B cell (primary cell): Measurements from ENCODE around the gene FOXL2NB. TPM values are rescaled to one million over a fixed set of nuclear protein-coding genes. Genes with fewer than 3 reads are reported as not detected.

ENCODE experiments used
- ATAC-seq: fragments of 200-7000 bp; cut with Tn5 transposase; one replicate; pipeline ENCODE4 v1.10.0; 2021; ENCODE audit warnings: low read depth, mild to moderate bottlenecking, moderate number of reproducible peaks, moderate library complexity
- CTCF ChIA-PET: fragments of 350-600 bp; sonication (Branson Sonifier 250); formaldehyde crosslinking; loops from one replicate; lab custom pipeline; 2021; ENCODE audit warnings: antibody characterized with exemption, inconsistent platforms; lab: Charles Lee
- POLR2A ChIA-PET: fragments of 350-600 bp; sonication (Branson Sonifier 250); formaldehyde crosslinking; loops from one replicate; lab custom pipeline; 2021; ENCODE audit warnings: antibody characterized with exemption; lab: Charles Lee
- DNase-seq: peaks from one replicate; pipeline ENCODE4 v3.0.0; 2013
- H2AFZ ChIP-seq: 2 replicates; pipeline ENCODE4 v1.6.1; 2012; ENCODE audit warnings: mild to moderate bottlenecking, low read depth, low read length; ENCODE audit not compliant: insufficient read depth, poor library complexity, severe bottlenecking
- H3K27ac ChIP-seq, 2 donors: 1 replicate in 1 of 2; 2 replicates in 1 of 2; pipeline ENCODE4 v1.5.1; 2012 to 2013; ENCODE audit warnings: low read length in 2 of 2, mild to moderate bottlenecking in 2 of 2, moderate library complexity in 1 of 2
- H3K27me3 ChIP-seq, 4 experiments: fragments of 200-600 bp in 1 of 4; sonication (generic) in 1 of 4; replicated peaks in 1 of 4; 1 replicate in 2 of 4; 2 replicates in 2 of 4; pipeline versions ENCODE4 v1.6.1 to v1.7.0; 2013 to 2016; ENCODE audit warnings: low read length in 3 of 4, mild to moderate bottlenecking in 2 of 4, mixed read lengths in 1 of 4, moderate library complexity in 1 of 4; ENCODE audit not compliant: insufficient read depth in 4 of 4, control insufficient read depth in 3 of 4; ENCODE audit errors: control extremely low read depth in 1 of 4
- H3K36me3 ChIP-seq, 2 experiments: replicated peaks in 1 of 2; 1 replicate in 1 of 2; 2 replicates in 1 of 2; pipeline versions ENCODE4 v1.6.1 to v1.7.1; 2013; ENCODE audit warnings: low read length in 1 of 2; ENCODE audit not compliant: insufficient read depth in 2 of 2, control insufficient read depth in 1 of 2; ENCODE audit errors: control extremely low read depth in 1 of 2, extremely low read depth in 1 of 2
- H3K4me1 ChIP-seq, 2 donors: fragments of 200-600 bp in 1 of 2; sonication (generic) in 1 of 2; 1 replicate in 1 of 2; 2 replicates in 1 of 2; pipeline versions ENCODE4 v1.5.1 to v1.6.1; 2013 to 2017; ENCODE audit warnings: low read length in 2 of 2; ENCODE audit not compliant: control insufficient read depth in 2 of 2, insufficient read depth in 2 of 2
- H3K4me2 ChIP-seq: replicated peaks from 2 replicates; pipeline ENCODE3; 2012; ENCODE audit warnings: mild to moderate bottlenecking, low read depth, low read length; ENCODE audit not compliant: poor library complexity, severe bottlenecking
- H3K4me3 ChIP-seq, 5 experiments: fragments of 200-600 bp in 1 of 5; sonication (generic) in 1 of 5; 1 replicate in 3 of 5; 2 replicates in 2 of 5; pipeline versions ENCODE4 v1.5.1 to v1.7.0; 2011 to 2016; ENCODE audit warnings: low read length in 4 of 5, mild to moderate bottlenecking in 4 of 5, low read depth in 2 of 5, control low read depth in 1 of 5, moderate library complexity in 1 of 5; ENCODE audit not compliant: insufficient read depth in 1 of 5; ENCODE audit errors: control extremely low read depth in 1 of 5, extremely low read depth in 1 of 5
- H3K79me2 ChIP-seq: fragments of 200-600 bp; sonication (generic); one replicate; pipeline ENCODE4 v1.6.0; 2016; ENCODE audit warnings: low read length; ENCODE audit not compliant: control insufficient read depth, insufficient read depth
- H3K9ac ChIP-seq: fragments of 200-600 bp; sonication (generic); 2 replicates; pipeline ENCODE4 v1.6.1; 2017; ENCODE audit warnings: mild to moderate bottlenecking, low read length, moderate library complexity
- H3K9me3 ChIP-seq, 3 donors: one replicate each; pipeline versions ENCODE4 v1.6.1 to v1.7.1; 2013; ENCODE audit warnings: low read length in 2 of 3; ENCODE audit not compliant: control insufficient read depth in 2 of 3, insufficient read depth in 1 of 3; ENCODE audit errors: control extremely low read depth in 1 of 3
- H4K20me1 ChIP-seq: 2 replicates; pipeline ENCODE4 v1.6.0; 2012; ENCODE audit warnings: mild to moderate bottlenecking, low read length; ENCODE audit not compliant: insufficient read depth, control insufficient read depth, poor library complexity, severe bottlenecking
- H3K27ac Mint-ChIP-seq: one replicate; pipeline ENCODE4 v1.8.0; 2021; ENCODE audit warnings: mixed read lengths
- H3K27me3 Mint-ChIP-seq: one replicate; pipeline ENCODE4 v1.8.0; 2021; ENCODE audit warnings: mixed read lengths
- H3K4me1 Mint-ChIP-seq: one replicate; pipeline ENCODE4 v1.8.0; 2021; ENCODE audit warnings: mixed read lengths
- H3K4me3 Mint-ChIP-seq: one replicate; pipeline ENCODE4 v1.8.0; 2021; ENCODE audit warnings: mixed read lengths
- H3K9me3 Mint-ChIP-seq: one replicate; pipeline ENCODE4 v1.8.0; 2022; ENCODE audit warnings: mixed read lengths; ENCODE audit not compliant: insufficient read depth
- CTCF ChIP-seq: fragments of 200-600 bp; IDR thresholded peaks from one replicate; pipeline ENCODE4 v1.8.0; 2022; ENCODE audit warnings: antibody characterized with exemption, mild to moderate bottlenecking
- EZH2 ChIP-seq: IDR thresholded peaks from 2 replicates; pipeline ENCODE4 v1.6.1; 2012; ENCODE audit warnings: borderline replicate concordance, low read depth, mild to moderate bottlenecking, moderate library complexity, low read length; ENCODE audit not compliant: insufficient read depth, poor library complexity, severe bottlenecking
- WGBS: methylation state at CpG from one replicate; pipeline ENCODE4 v1.1.5; 2013; ENCODE audit warnings: missing lambda C conversion rate; ENCODE audit not compliant: insufficient coverage; 5-methylcytosine and 5-hydroxymethylcytosine counted together
- intact Hi-C: fragments of 100-400 bp; cut with micrococcal nuclease; formaldehyde crosslinking; loops from one replicate; pipeline ENCODE4 v1.10.0; 2022
- polyA plus RNA-seq: library from polyadenylated mRNA; depleted of rRNA; stranded (reverse); fragments of >200 nt; gene quantifications from 2 replicates; pipeline ENCODE4 v1.2.3, GENCODE V29; 2012
- total RNA-seq, 2 donors: library from RNA; stranded (reverse); fragments of 120-200 nt in 1 of 2; gene quantifications; 1 replicate in 1 of 2; 2 replicates in 1 of 2; pipeline versions ENCODE4 v1.2.3 to v1.2.4, GENCODE V29; 2013 to 2022

The FOXL2NB gene
- total and polyA plus RNA-seq, 2 donors (not counting 1 experiment from before 2014, with no cell fraction given), result not detected

- Histone ChIP-seq H3K9ac (no peak overlapping the region), H3K4me1 (peaks cover 27 to 28% of the 10 kb centered on the region in 2 donors), H2AFZ (no peak overlapping the region), H3K27ac (no peak overlapping the region), H3K27me3 (peaks cover 0 to 52% (median 37%) of the 10 kb centered on the region in 4 experiments), H3K9me3 (peaks cover 0 to 25% (median 1%) of the 10 kb centered on the region in 3 donors), H3K36me3 (no peaks in the 10 kb centered on the region), H3K79me2 (no peaks in the 10 kb centered on the region), H3K4me3 (no peak overlapping the region), H3K4me2 (no peak overlapping the region), H4K20me1 (no peaks in the 10 kb centered on the region)
- Mint-ChIP-seq H3K4me1 (peaks cover 23% of the 10 kb centered on the region), H3K27me3 (peaks cover 63% of the 10 kb centered on the region), H3K4me3 (no peak overlapping the region), H3K9me3 (no peaks in the 10 kb centered on the region), H3K27ac (no peak overlapping the region)
- ChIA-PET CTCF (interaction anchor here (1.0 to 5.1 kb wide), 6 partner anchors 11 to 341 kb away, joined by 3 to 92 read pairs (median 13); partner anchors contain the start of gene CEP70), POLR2A (interaction anchor here (0.6 kb wide), 1 partner anchor 20 kb away, joined by 4 read pairs; no protein-coding TSS in a partner anchor)
- intact Hi-C loops, result no loop called here
- ATAC-seq, result no peak
- TF ChIP-seq EZH2 (no peak), CTCF (no peak)
- DNase-seq, result no peak
- WGBS, result 100% methylated on average over 1 of the region's 4 CpGs
Measured at GRCh38 chr3:138933068-138933668, 13.8 kb upstream of the FOXL2NB start.

- ATAC-seq (no peak), DNase-seq (no peak)
- Mint-ChIP-seq H3K9me3 (no peaks in the 10 kb centered on the region), H3K4me1 (peaks cover 30% of the 10 kb centered on the region), H3K4me3 (no peak overlapping the region), H3K27me3 (peaks cover 65% of the 10 kb centered on the region), H3K27ac (no peak overlapping the region)
- Histone ChIP-seq H3K27ac (no peak overlapping the region), H3K79me2 (no peaks in the 10 kb centered on the region), H3K4me3 (no peak overlapping the region), H3K9ac (no peak overlapping the region), H2AFZ (no peak overlapping the region), H3K4me2 (no peak overlapping the region), H4K20me1 (no peaks in the 10 kb centered on the region), H3K27me3 (peaks cover 0 to 62% (median 44%) of the 10 kb centered on the region in 4 experiments), H3K36me3 (no peaks in the 10 kb centered on the region), H3K4me1 (peaks cover 36 to 37% of the 10 kb centered on the region in 2 donors), H3K9me3 (peaks cover 0 to 34% (median 1%) of the 10 kb centered on the region in 3 donors)
- intact Hi-C loops, result no loop called here
- ChIA-PET POLR2A (no interaction called here), CTCF (interaction anchor here (0.7 to 5.1 kb wide), 10 partner anchors 10 to 517 kb away, joined by 3 to 92 read pairs (median 4); partner anchors contain the start of gene CEP70)
- 100% methylated on average over 1 of the region's 3 CpGs for WGBS
- TF ChIP-seq CTCF, result no peak
- TF ChIP-seq EZH2, result no peak
Measured at GRCh38 chr3:138933981-138934691, 12.9 kb upstream of the FOXL2NB start.
